GM19035 (cell line): ENCODE measurements around the gene PIK3C2G.

Source experiments
- ATAC-seq: cut with Tn5 transposase; IDR thresholded peaks from one replicate; pipeline ENCODE4 v1.9.1; 2021; ENCODE audit not compliant: unreplicated experiment

Gene PIK3C2G

GRCh38 chr12:18629445-18629844 lies 368.1 kb downstream of the PIK3C2G start:
- ATAC-seq = no peak

DNA sequence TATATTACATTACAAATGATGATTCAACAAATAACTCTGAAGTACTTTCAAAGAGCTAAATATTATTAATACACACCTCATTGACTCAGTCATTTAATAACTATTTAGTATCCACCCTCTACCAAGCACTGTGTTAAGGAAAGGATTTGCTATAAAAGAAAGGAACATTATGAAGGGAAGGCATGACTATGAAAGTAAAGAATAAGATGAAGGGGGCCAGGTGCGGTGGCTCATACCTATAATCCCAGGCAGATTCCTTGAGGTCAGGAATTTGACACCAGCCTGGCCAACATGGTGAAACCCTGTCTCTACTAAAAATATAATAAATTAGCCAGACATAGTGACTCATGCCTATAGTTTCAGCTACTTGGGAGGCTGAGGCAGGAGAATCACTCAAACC lies 368.6 kb downstream of the PIK3C2G start:
- no peak for ATAC-seq

DNA sequence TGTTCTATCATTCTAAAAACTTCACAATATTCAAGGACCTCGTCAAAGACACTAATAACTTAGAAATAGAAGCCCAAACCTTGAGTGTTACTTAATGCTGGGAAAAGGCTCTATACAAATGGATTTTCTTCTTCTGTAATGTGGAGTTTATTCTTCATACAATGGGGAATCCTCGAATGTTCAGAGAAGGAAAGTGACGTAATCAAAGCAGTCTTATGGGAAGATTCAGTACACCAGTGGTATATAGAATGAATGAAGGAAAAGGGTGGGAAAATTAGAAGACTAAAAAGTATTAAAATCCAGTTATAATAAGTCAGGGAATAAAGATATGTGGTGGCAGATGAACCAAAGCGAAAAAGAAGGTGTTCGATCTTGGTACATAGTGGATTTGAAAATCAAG lies 370.0 kb downstream of the PIK3C2G start:
- ATAC-seq = no peak

GRCh38 chr12:18632848-18633247 lies 371.5 kb downstream of the PIK3C2G start:
- ATAC-seq = no peak

DNA sequence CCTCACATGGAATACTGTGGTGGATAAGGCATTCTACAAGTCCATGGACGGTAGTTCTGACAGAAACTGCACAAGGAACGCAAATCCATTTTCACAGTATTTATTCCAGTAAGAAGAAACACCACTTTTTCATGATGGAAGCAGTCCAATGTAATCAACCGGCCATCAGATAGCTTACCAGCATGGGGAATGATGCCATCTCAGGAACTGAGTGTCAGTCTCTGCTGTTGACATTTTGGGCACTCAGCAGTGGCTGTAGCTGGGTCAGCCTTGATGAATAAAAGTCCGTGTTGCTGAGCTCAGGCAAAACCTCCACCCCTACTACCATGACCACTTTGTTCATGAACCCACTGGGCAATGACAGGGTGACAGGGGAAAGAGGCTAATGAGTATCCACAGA lies 373.1 kb downstream of the PIK3C2G start:
- ATAC-seq = no peak

DNA sequence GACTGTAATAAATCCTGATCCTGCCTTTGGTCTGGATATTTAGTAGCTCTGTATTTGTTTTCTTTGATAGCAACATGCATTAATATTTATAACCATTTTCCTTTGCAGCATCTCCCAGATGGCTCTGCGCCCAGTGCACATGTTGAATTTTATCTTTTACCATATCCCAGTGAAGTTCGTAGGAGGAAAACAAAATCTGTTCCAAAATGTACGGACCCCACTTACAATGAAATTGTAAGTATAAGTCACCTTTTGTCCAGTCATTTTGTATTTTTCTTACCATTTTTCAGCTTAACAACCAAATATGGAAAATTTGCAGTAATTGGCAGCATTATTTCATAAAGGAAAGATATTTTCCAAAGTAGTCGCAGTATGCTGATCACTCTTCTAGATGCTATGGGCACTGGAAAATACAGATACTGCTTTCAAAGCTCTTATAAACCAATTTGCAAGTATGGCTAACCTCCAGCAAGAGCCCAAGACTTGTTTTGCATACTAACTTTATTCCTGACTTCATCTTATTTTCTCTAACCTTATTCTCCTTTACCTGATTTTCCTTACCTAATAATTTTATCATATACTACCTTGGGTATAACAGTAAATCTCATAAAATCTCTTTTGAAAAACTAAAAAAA lies 379.1 kb downstream of the PIK3C2G start:
- ATAC-seq = no peak

DNA sequence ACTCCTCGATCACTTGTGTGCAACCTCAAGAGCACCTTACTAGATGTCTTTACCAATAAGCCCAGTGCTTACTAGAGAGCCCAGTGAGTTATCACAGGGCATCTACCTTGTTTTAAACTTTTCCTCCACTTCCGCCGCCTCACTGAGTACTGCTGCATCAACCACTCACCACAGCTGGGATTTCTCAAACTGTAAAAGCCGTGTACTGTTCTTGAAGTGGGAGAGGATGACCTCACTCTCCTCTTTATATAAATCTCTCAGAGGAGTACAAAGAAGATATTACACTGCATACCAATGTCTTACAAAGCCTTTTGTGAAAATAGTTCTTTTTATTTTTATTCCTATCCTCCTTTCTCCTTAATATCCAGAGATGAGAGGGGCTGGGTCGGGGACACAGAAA lies 382.4 kb downstream of the PIK3C2G start:
- no peak for ATAC-seq

DNA sequence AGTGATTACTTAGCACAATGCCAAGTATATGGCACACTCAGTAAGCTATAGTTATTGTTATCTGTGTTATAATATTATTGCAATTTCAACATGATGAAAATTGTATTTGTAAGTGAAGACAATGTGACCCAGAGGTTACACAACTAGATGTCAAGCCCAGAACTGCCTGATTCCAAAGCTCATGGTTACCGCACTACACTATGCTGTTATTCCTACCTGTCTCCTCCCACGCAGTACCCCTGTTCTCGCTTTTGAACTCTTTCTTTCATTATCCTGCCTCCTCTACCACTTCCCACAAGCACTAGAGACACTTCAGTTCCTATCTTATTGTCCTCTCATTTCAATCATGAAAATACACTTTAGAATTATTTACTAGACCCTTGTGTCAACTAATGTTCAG lies 383.2 kb downstream of the PIK3C2G start:
- no peak for ATAC-seq

- ATAC-seq = no peak
Measured at GRCh38 chr12:18646286-18646890, 385.1 kb downstream of the PIK3C2G start.

DNA sequence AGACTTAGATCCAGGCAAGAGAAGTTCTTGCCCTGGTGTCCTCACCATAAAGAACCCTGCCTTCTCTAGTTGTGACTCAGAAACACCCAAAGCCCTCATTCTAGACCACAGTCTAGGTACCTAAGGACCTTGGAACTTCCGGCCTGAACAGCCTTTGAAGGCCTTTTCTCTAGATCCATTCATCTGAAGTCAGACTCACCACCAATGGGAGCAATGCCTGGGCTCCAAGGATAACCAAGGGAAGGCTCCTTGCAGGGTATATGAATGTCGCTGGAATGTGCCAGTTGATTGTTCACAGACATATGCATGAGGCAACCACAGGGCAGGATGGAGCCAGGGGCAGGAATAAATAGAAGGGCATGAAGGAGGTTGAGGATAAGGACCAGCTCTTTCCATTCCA lies 390.2 kb downstream of the PIK3C2G start:
- no peak for ATAC-seq

- ATAC-seq = no peak
Measured at GRCh38 chr12:18652596-18652995, 391.3 kb downstream of the PIK3C2G start.

- ATAC-seq = no peak
Measured at GRCh38 chr12:18653465-18653864, 392.1 kb downstream of the PIK3C2G start.

DNA sequence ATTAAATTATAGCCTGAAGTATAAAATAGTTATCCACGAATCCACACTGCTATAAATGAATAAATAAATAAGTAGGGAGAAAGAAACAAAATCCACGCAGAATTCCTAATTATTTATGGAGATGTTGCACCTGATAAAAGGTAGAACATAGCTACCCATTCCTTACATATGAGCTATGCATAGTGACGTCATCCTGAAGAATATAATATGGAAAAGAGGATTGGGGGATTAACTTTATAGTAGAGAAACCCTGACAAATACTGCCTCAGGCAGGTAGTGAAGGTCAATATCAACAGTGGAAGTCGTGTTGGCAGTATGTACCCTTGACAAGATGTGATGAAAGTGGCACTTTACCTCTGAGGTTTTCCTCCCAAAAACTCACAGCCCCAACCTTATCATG lies 394.0 kb downstream of the PIK3C2G start:
- ATAC-seq = no peak

GRCh38 chr12:18658179-18658578 lies 396.9 kb downstream of the PIK3C2G start:
- ATAC-seq = no peak

GRCh38 chr12:18658829-18659228 lies 397.5 kb downstream of the PIK3C2G start:
- no peak for ATAC-seq

- no peak for ATAC-seq
Measured at GRCh38 chr12:18676141-18676540, 414.8 kb downstream of the PIK3C2G start.

- ATAC-seq = no peak
Measured at GRCh38 chr12:18676996-18677588, 415.8 kb downstream of the PIK3C2G start.

GRCh38 chr12:18681818-18682217 lies 420.5 kb downstream of the PIK3C2G start:
- no peak for ATAC-seq

GRCh38 chr12:18683327-18684013 lies 422.2 kb downstream of the PIK3C2G start:
- ATAC-seq = no peak

- ATAC-seq = no peak
Measured at GRCh38 chr12:18684430-18684829, 423.1 kb downstream of the PIK3C2G start.

DNA sequence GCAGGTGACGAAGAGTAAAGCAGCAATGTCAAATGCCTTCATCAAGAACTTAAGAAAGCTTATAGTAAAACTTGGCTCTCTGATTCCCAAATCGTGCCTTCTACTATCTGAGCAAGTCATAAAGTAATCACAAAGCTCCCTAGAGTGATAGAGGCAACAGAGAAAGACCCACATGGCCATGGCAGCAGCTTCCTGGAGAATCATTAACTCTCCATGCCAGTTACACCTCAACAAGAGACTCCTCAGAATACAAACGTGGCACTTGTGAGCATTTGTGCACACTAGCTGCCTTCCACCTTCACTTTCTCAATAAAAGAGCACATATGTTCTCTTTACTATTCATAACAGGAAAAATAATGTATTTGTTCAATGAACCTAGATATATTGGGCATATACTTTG lies 428.5 kb downstream of the PIK3C2G start:
- no peak for ATAC-seq

DNA sequence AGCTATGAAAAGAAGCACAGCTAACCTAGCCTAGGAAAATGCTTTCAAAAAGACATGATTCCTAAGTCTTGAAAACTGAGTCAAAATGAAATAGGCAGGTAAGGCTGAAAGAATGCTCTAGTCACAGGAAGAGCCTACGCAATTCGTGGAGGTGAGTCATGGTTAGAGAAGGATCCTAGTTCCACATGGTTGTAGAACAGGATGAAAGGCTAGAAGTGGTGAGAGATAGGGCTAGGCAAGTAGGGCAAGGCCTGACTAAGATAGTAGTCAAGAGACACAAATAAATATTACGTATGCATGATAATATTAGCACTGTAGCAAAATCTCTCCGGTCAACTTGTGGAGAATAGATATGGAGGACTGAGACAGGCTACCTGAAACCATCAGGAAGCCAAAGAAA lies 429.3 kb downstream of the PIK3C2G start:
- ATAC-seq = no peak
